ENCODE measurements around the gene VIT.
"Not testable (repeated sequence)": the region's sequence is repeated elsewhere in the genome, so short reads cannot be mapped to it uniquely, and the experiment has no call there.

VIT gene

DNA sequence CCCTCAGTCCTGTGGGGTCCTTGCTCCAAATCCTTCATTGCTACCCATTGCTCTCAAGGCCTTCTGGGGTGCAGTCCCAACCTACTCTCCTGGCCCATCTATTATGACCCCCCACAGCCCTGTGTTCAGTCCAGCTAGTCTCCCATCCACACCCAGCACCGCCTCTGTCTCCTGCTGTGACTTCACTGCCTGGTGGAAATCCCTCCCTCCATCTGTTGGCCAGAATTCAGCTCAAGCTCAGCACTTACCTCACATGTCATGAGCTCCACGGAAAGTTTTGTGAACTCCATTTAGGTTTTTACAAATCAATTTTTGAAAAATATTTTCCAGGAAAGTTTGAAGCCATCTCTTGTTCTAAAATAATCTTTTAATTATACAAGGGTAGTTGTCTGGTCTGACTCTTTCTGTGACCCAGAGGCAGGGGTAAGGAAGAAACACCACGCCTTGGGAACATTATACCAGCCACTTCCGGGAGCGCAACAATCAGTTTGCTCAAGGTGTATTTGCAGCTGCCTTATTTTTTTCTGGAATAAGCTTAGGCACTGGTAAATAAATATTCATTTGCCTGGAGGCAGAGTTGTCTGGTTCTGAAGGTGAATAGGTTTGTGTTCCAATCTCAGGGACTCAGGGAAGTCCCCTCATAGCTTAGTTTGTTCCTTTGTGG lies 110.8 kb downstream of the VIT start:
- DNase-seq (ENCODE audit: low spot score) = no peak

DNA sequence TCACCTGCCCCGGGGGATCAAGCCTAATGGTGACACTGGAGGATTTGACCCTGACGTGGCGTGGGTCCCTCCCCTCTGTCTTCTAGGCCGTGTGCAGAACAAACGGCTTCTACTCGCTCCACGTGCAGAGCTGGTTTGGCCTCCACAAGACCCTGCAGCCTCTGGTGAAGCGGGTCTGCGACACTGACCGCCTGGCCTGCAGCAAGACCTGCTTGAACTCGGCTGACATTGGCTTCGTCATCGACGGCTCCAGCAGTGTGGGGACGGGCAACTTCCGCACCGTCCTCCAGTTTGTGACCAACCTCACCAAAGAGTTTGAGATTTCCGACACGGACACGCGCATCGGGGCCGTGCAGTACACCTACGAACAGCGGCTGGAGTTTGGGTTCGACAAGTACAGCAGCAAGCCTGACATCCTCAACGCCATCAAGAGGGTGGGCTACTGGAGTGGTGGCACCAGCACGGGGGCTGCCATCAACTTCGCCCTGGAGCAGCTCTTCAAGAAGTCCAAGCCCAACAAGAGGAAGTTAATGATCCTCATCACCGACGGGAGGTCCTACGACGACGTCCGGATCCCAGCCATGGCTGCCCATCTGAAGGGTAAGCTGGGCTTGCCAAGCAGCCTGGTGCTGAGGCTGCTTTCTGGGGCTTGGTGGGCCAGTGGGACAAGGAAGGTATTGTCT lies 112.0 kb downstream of the VIT start:
- DNase-seq (ENCODE audit: low spot score) = no peak

DNA sequence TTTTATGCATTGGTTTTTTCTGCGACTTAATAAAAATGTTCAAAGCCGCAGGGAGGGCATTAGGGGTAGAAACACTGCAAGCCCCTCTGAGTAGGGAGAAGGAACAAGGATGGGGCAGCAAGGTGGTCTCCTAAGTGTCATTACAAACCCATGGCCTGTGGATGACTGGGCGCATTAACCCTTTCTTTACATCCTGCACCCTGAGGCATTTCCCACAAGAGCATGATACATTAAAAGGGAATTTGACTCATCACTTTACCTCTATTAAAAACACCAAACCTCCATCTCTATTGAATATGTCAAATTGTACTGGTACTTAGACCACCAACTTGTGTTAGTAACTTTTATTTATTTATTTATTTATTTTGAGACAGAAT lies 112.5 kb downstream of the VIT start:
- no peak for DNase-seq (ENCODE audit: low spot score)

DNA sequence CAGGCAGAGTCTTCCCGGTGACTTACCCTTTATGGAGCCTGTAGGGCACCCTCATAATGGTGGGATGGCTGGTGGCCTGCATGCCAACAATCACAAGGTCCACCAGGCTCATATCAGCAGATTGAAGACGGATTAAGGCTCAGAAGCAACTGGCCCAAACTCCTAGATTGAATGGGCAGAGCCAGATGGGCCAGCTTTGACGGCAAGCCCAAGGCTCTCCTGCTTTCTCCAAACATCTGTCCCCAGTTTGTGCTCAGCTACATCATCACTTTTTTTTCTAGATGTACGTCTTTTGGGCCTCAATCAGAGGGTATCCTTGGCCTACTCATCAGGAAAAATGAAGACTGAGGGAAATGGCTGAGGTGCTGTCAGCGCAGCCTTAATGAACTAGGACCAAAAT lies 114.6 kb downstream of the VIT start:
- DNase-seq (ENCODE audit: low spot score) = no peak

DNA sequence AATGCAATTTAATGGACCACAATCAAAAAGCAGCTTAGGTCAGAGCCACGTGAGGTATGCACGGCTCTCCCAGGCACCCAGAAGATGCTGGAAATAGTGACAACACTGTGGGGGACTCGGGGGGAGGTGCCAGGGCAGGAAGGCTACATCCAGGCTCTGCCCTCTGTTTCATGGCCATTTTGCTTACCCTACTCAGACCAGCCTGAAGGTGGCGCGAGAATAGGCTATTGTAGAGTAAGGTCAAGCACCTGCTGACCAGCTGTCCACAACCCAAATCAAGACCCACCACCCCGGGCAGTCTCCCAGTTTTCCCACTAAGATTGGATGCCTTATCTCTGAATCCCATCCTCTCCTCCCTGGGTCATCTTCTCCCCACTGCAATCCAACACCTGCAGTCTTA lies 115.7 kb downstream of the VIT start:
- no peak for DNase-seq (ENCODE audit: low spot score)

DNA sequence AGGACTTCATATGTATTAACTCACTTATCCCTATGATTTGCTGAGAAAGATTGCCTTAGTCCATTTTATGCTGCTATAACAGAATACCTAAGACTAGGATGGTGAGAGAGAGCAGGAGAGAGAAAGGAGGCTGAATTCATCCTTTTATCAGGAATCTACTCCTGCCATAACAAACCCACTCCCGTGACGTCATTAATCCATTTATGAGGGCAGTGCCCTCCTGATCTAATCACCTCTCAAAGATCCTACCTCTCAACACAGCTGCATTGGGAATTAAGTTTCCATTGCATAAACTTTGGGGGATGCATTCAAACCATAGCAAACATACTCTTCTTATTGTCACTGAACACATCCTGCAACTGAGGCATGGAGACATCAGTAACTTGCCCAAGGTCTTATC lies 122.0 kb downstream of the VIT start:
- DNase-seq (ENCODE audit: low spot score) = no peak

DNA sequence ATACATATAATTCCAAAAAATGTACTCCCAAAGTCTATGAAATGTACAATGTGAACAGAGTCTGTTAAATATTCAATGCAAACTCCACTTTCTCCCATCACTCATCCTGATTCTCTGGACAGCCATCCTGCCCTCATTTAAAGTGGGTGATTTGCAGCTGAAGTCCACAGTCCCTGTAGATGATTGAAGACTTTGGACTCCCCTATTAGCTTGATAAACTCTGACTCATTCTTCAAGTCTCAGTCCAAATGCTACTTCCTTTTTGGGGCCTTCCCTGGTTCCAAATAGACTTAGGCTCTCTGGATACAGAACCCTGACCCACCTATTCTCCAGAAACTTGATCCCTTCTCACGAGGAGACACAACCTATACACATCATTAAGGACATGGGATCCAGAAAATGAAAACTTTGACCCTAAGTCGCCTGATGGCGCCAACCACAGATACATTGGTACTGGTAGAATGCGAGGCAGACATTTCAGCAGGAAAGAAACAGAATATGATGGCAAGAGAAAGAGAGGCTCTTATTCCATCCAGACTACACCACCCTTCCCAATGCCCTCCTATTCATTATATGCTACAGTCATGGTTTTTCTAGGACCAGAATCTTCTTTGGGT lies 122.7 kb downstream of the VIT start:
- no peak for DNase-seq (ENCODE audit: low spot score)

DNA sequence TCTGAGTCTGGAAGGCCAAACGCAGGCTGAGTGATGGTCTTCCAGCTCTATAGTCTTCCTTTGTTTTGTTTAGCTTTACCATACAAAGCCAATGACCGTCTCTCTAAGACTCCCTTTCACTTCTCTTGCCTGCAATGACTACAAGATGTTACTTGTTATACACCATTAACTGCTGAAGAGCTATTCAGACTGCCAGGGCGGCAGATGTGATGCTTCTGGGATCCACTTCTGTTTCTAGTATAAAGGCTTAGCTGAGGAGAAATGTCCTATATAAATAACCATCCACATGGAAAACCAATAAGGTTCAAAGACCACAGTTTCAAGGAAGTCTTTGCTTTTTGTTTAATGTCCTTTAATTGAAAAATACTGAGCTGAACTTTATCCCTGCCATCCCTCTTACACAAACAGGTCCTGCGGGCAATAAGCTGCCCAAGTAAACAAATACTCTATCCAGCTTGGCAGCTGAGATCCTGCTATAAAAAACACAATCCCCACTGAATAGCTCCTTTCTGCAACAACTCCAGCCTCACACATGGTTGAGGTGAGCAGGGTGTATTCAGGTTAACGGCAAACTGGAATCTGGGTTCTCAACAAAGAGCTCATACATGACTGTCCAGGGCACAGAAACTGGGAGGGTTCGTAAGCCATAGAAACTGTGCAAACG lies 124.6 kb downstream of the VIT start:
- no peak for DNase-seq (ENCODE audit: low spot score)

DNA sequence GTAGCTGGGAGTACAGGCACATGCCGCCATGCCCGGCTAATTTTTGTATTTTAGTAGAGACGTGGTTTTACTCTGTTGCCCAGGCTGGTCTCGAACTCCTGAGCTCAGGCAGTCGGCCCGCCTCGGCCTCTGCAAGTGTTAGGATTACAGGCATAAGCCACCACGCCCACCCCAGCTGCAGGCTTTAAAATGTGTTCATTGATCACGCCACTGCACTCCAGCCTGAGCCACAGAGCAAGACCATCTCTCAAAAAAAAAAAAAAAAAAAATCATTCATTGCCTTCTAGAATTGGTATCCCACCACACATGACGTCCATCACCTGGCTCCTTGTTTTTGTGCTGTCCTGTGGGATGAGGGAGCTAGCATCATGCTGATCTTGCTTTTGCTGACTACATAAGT lies 127.4 kb downstream of the VIT start:
- DNase-seq (ENCODE audit: low spot score) = no peak

DNA sequence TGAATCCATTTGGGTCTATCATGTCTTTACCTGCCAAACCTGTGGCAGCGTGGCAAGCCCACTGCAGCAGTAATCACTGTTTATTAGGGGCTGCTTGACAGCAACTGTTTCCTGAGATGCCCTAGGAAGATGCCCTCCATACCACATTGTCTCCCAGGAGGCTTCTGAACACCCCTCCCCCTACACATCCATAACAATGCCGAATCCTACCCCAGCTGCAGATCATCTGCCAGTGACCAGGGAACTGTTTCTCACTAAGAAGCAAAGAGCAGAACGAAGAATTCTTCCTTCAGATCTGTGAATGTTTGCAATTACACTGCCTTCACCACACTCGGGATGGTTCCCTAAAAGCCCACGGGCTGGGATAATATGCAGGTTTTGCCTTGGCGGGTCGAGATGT lies 127.8 kb downstream of the VIT start:
- DNase-seq (ENCODE audit: low spot score) = no peak

DNA sequence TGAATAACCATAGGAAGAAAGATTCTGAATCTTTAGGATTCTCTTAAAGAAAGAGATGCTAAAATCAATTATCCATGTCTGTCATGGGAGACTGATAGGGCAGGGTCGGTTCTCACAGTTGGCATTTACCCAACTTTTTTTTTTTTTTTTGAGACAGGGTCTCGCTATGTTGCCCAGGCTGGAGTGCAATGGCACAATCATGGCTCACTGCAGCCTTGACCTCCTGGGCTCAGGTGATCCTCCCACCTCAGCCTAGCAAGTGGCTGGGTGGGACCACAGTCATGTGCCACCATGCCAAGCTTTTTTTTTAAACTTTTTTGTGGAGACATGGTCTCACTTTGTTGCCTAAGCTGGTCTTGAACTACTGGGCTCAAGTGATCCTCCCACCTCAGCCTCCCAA lies 128.2 kb downstream of the VIT start:
- DNase-seq (ENCODE audit: low spot score) = not testable (repeated sequence)

DNA sequence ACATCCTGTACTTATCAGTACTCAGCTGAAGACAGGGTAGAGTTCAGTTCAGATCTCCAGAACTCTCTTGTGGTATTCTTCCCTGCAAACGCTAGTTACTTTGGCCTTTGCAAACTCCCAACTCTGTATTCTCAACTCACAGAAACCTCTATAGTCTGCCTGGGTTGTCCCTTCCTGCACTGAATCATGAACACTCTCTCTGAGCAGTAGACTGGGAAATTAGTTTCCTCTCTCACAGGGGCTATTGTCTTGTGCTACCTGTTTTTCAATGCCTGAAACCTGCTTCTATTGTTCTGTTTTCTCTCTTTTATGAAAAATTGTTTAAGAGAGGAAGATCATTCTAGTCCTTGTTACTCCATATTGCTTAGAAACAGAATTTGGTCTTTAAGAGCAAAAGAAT lies 134.7 kb downstream of the VIT start:
- DNase-seq (ENCODE audit: low spot score) = no peak

DNA sequence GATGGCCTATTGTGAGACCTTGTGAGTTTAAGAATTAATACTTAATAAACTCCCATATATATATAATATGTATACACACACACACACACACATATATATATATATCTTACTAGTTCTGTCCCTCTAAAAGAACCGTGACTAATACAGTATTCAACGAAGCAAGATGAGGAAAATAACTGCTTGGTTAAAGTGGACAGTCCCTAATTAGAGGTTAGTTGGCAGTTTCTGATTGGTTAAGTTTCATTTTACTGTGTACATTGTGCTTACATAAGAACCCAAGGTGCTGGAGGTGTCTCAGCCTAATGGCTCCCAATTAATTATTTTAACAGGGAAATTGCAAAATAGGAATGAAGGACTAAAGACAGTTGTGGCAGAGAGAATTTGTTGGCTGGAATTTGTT lies 137.7 kb downstream of the VIT start:
- DNase-seq (ENCODE audit: low spot score) = no peak

DNA sequence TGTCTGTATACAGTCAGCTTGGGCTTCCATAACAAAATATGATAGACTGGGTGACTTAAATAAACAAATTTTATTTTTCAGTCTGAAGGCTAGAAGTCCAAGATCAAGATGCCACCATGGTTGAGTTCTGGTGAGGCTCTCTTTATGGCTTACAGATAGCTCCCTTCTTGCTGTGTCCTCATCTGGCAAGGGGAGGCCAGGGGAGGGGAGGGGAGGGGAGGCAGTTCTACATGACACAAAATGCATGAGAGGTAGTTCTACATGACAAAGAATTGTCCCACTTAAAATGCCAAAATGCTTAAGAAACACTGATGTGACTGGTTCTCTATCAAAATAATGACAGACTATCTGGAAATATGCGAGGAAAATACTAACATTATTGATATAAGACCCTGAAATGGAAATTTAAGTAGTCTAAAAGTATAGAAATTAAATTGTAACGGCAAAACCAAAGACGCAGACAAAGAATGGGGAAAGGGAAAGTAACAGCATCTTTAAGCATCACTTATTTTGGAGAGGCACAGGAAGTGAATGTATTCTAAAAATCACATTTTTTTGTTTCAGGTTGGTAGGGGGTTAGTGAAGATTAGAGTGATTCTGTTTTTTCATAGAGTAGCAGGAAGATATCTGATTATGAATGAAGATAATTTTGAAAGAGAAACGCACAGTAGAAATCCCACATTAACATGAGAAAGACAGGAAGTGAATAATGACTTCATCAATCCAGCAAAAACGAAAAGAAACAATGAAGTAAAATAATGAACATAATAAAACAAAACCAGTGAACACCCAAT lies 138.4 kb downstream of the VIT start:
- no peak for DNase-seq (ENCODE audit: low spot score)

DNA sequence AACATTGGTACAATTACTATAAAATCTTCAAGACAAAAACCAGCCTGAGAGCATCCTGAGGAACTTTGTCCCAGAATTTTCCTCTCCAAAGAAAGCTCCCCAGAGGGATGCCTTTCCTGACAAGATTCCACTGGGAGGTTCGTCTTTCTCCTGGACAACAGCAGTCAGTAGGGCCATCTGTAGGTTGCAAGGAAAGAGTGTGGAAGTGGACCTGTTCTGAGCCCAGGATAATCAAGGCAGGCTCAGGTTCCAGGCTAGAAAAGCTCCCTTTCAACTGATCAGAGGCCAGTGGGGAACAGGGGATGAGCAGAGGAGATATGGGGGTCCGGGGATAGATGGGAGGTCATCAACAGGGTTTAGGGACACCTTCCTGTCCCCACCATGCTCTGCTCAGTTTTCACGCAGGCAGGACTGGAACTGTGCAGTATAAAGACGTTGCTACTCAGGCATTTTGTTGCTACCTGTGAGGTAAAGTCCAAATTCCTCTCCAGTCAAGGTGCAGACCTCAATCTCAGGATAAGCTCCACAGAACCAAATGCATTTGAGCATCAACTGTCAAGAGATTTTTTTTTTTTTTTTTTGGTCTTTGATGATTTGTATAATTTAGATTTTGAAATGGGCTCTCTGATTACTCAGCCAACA lies 143.6 kb downstream of the VIT start:
- no peak for DNase-seq (ENCODE audit: low spot score)

DNA sequence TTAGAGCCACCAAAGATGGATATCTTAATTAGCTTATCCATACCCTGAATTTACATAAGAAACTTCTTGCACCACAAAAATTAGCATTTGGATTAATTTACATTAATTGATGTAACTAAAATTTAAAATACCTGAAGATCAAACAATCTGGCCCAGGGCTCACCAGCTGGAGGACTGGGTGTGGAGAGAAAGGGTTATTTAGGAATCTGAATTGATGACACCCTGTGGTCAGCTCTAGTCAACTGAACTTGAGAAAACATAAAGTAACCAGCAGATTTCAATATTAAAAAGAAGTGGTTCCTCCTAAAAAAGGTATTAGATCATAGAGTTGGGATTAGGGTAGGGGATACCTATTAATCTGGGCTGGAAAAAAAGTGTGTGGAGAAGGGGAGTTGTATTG lies 147.3 kb downstream of the VIT start:
- no peak for DNase-seq (ENCODE audit: low spot score)

DNA sequence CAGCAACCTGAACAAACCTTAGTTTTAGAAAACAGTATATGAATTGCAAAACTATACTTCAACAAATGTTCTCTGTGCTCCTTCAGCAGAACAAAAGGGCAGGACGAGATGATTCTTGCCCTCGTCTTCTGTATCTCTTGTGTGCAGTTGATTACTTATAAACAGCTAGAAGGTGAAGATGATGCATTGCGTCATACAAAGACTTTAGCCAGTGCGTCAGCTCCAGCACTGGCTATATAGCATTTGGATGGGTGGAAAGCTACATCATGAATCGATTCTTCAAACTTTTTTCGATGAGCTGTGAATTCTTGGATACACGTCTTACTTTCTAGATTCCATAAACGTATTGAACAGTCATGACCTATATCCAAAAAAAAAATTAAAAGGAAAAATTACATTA lies 152.8 kb downstream of the VIT start:
- DNase-seq (ENCODE audit: low spot score) = no peak

DNA sequence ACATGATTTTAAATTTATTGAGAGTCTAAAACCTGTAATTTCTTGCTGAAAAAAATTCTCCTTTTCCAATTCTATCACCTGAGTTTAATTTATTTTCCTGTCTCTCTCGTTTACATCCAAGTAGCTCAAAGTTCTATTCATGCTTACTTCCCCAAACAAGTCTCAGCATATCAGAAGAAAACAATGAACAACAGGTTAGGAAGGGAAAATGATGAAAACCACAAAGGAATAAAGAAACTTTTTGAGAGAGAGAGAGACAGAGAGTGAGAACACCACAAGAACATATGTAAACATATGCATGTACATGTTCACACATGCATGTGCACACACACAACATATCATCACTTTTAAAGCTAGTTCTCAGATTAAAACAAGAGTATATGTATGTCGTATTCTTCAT lies 157.7 kb downstream of the VIT start:
- DNase-seq (ENCODE audit: low spot score) = no peak

DNA sequence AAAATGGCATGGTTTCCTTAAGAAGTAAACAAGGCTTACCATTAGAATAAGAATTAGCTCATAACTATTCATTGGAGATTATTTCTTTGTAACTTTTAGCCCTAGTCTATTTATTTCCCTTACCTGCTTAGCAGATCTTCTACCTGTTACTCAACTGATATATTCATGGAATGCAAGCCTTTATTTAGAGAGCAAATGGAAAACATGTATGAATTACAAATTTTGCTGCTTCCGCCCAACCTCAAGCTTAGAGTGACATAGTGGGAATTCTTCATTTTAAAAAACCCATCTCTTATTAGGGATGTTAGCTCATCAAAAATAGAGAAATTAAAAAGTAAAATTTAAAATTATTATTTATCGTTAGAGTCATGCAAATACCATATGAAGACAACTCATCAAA lies 158.9 kb downstream of the VIT start:
- no peak for DNase-seq (ENCODE audit: low spot score)

DNA sequence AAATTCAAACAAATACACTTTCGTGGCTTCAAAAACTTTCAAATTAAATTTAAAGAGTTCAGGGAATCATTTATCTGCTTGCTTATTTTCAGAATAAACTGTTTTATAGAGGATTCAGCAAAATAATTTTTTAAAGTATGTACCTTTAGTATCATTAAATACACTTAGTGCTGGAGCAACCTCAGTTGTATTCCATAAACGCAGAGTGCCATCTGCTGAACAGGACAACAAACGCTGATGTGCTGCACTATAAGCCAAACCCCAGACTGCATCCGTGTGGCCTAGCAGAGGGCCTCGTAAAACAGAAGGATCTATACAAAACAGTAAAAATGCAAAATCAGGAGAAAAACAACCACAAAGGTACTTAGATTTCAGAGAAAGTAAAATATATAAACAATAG lies 161.2 kb downstream of the VIT start:
- no peak for DNase-seq (ENCODE audit: low spot score)

DNA sequence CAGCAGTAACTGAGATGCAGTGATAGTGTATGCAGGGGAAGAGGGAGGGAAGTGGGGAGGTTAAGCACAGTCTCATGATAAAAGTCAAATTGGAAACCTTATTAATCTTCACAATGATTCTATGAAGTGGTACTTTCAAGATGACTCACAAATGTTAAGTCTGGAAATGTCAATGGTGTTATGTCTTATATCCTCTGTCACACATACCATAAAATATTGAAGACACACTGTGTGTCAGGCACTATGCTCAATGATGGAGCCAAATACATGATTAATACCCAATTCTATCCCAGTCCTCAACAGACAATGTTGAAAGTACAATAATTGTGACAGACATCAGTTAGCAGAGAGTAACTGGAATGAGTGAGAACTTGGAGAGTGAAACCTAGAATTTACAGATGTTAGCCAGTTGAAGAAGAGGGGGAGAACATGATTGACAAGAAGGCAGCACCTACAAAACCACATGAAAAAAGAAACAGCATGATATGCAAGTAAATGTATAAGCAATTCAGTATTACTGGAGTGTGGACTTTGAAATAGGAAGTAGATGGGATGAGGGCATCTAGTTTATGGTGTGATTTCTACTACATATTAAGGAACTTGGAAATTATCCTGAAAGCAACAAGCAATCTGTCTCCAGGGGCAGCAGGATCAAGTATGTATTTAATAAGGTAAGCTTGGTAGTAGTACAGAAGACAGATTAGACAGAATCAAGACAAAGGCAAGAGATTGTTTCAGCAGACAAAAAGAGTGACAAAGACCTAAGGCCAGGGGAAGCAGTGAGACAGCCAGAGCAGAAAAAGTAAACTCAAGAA lies 162.3 kb downstream of the VIT start:
- DNase-seq (ENCODE audit: low spot score) = no peak

All from globus pallidus (tissue), 1 donor.